Left renal cortex interstitium (tissue), 4 donors: ENCODE results near the gene GDPD4. TPM values are rescaled to one million over a fixed set of nuclear protein-coding genes. Genes with fewer than 3 reads are reported as not detected.

Experiments
- DNase-seq, 4 donors: peaks; one replicate each; pipeline ENCODE4 v3.0.0-alpha.2; 2013; ENCODE audit warnings: low read depth in 4 of 4, low spot score in 2 of 4, missing footprints in 1 of 4
- polyA plus RNA-seq, 4 donors: library from polyadenylated mRNA; unstranded; fragments of 120-200 nt; gene quantifications; one replicate each; pipeline ENCODE4 v1.2.1, GENCODE V29; 2013; ENCODE audit not compliant: insufficient read length in 4 of 4

Gene GDPD4
- polyA plus RNA-seq, 4 donors = 0.13 to 0.46 TPM; not detected in 2

GRCh38 chr11:77207019-77207485, 94.4 kb downstream of the GDPD4 start:
- no peak for DNase-seq

- no peak for DNase-seq
Measured at GRCh38 chr11:77206264-77207018, 95.0 kb downstream of the GDPD4 start.

- no peak for DNase-seq
Measured at GRCh38 chr11:77205467-77206263, 95.8 kb downstream of the GDPD4 start.

GRCh38 chr11:77204754-77205466, 96.6 kb downstream of the GDPD4 start:
- DNase-seq = no peak

GRCh38 chr11:77203901-77204753, 97.4 kb downstream of the GDPD4 start:
- no peak for DNase-seq

GRCh38 chr11:77202941-77203900, 98.3 kb downstream of the GDPD4 start:
- no peak for DNase-seq

- no peak for DNase-seq
Measured at GRCh38 chr11:77201991-77202841, 99.3 kb downstream of the GDPD4 start.

- DNase-seq = no peak
Measured at GRCh38 chr11:77201370-77201769, 100.1 kb downstream of the GDPD4 start.

- no peak for DNase-seq
Measured at GRCh38 chr11:77200351-77201268, 100.9 kb downstream of the GDPD4 start.

- DNase-seq = no peak
Measured at GRCh38 chr11:77199137-77199745, 102.2 kb downstream of the GDPD4 start.

GRCh38 chr11:77198440-77198849, 103.0 kb downstream of the GDPD4 start:
- DNase-seq = no peak

- no peak for DNase-seq
Measured at GRCh38 chr11:77197626-77198320, 103.7 kb downstream of the GDPD4 start.

GRCh38 chr11:77196961-77197360, 104.5 kb downstream of the GDPD4 start:
- no peak for DNase-seq

GRCh38 chr11:77195071-77195755, 106.3 kb downstream of the GDPD4 start:
- DNase-seq = no peak
